ENCODE data around the gene B3GALT6.

B3GALT6 gene

GRCh38 chr1:1278620-1279019, 46.6 kb downstream of the B3GALT6 start:
- FAIRE-seq (no peak), DNase-seq (ENCODE audit: extremely low spot score, insufficient read length, low read depth) (no peak)

GRCh38 chr1:1279028-1279427, 47.0 kb downstream of the B3GALT6 start:
- DNase-seq (ENCODE audit: extremely low spot score, insufficient read length, low read depth) (no peak), FAIRE-seq (no peak)

GRCh38 chr1:1280782-1281481, 48.9 kb downstream of the B3GALT6 start:
- no peak for DNase-seq (ENCODE audit: extremely low spot score, insufficient read length, low read depth)
- FAIRE-seq = no peak

GRCh38 chr1:1281533-1282321, 49.7 kb downstream of the B3GALT6 start:
- DNase-seq (ENCODE audit: extremely low spot score, insufficient read length, low read depth) (no peak), FAIRE-seq (no peak)

GRCh38 chr1:1282998-1283397, 51.0 kb downstream of the B3GALT6 start:
- FAIRE-seq = no peak
- no peak for DNase-seq (ENCODE audit: extremely low spot score, insufficient read length, low read depth)

- FAIRE-seq (no peak), DNase-seq (ENCODE audit: extremely low spot score, insufficient read length, low read depth) (no peak)
These were observed 51.8 kb downstream of the B3GALT6 start for GRCh38 chr1:1283821-1284220.

All from GM18507 (cell line).